Psoas muscle (tissue), 8 donors: ENCODE data around the gene NEFH. TPM values are rescaled to one million over a fixed set of nuclear protein-coding genes. Genes with fewer than 3 reads are reported as not detected.

Experiments
- ATAC-seq, 4 donors: fragments of 200-7000 bp; cut with Tn5 transposase; one replicate each; pipeline ENCODE4 v1.9.1; 2020; ENCODE audit warnings: moderate library complexity in 3 of 4, mild to moderate bottlenecking in 2 of 4
- DNase-seq, 2 donors: peaks; one replicate each; pipeline ENCODE4 v3.0.0-alpha.2; 2020
- H3K27ac ChIP-seq: fragments of 200-600 bp; one replicate; pipeline ENCODE4 v1.8.0; 2022
- H3K27me3 ChIP-seq, 3 donors: fragments of 200-600 bp in 1 of 3; one replicate each; pipeline versions ENCODE4 v1.6.1 to v1.8.0; 2013 to 2022; ENCODE audit warnings: low read length in 2 of 3, mild to moderate bottlenecking in 2 of 3, moderate library complexity in 1 of 3; ENCODE audit not compliant: insufficient read depth in 3 of 3
- H3K36me3 ChIP-seq, 2 donors: fragments of 200-600 bp in 1 of 2; one replicate each; pipeline versions ENCODE4 v1.6.1 to v1.8.0; 2013 to 2022; ENCODE audit warnings: low read depth in 1 of 2, mild to moderate bottlenecking in 1 of 2, moderate library complexity in 1 of 2; ENCODE audit not compliant: insufficient read depth in 1 of 2
- H3K4me1 ChIP-seq: fragments of 200-600 bp; one replicate; pipeline ENCODE4 v1.8.0; 2022
- H3K4me3 ChIP-seq: fragments of 200-600 bp; one replicate; pipeline ENCODE4 v1.8.0; 2022; ENCODE audit warnings: mild to moderate bottlenecking
- H3K9me3 ChIP-seq: fragments of 200-600 bp; one replicate; pipeline ENCODE4 v1.8.0; 2022
- WGBS, 3 donors: extraction: QIAGEN DNeasy Blood & Tissue Kit; methylation state at CpG; one replicate each; pipeline versions ENCODE4 v1.1.6 to v1.1.7; 2013; 5-methylcytosine and 5-hydroxymethylcytosine counted together
- intact Hi-C, 2 donors: fragments of 100-400 bp; cut with DNase I; formaldehyde crosslinking; loops; one replicate each; pipeline versions ENCODE4 v1.11.0 to v1.14.2; 2022
- polyA plus RNA-seq, 3 donors: library from polyadenylated mRNA; stranded (reverse); fragments of 200-250 nt; gene quantifications; one replicate each; pipeline ENCODE4 v1.2.3, GENCODE V29; 2013
- total RNA-seq, 4 donors: library from RNA; stranded (reverse); fragmentation: NEBNext Ultra II Directional in 2 of 4; extraction: Animal tissue kit (Norgen Biotek cat#: 25700) in 2 of 4; gene quantifications; one replicate each; pipeline versions ENCODE4 v1.2.1 to v1.2.4, GENCODE V29; 2021 to 2023
- TF ChIP-seq, protein P1 (sequence below): fragments of 200-600 bp; IDR thresholded peaks from one replicate; pipeline ENCODE4 v1.8.0; 2022; ENCODE audit warnings: antibody characterized with exemption
- donor health status: healthy with polysubstance abuse.
- donor health status: DM: no; HTN: no; CAD: no; lungs with moderate emphysema.
- donor health status: Bipolar disorder and iron deficiency.
- donor health status: healthy.
- donor health status: DM: yes; HTN: yes; CAD: no.
- donor health status: DM: no; HTN: no; CAD: no.
- donor health status: DM: no; HTN: no; CAD: no.
- donor health status: DM: yes; HTN: yes; CAD: no.

NEFH gene
- total and polyA plus RNA-seq, 7 donors: 0.06 to 0.54 (median 0.18) TPM

DNA sequence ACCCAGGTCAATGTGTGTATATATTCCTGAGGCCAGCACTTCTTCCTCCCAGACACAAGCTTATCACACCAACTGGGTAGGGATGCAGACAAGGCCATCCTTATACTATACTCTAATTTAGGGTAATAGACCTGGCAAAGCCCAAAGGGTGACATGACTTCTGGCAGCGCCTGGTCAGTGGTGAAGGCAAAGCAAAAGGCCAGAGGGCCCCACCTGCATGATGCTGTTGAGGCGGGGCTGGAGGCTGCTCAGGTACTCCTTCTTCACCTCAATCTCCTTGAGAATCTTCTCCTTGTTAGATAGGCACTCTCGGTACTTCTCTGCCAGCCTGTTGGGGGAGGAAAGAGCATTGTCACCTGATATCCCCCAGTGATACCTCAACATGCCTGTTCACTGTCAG is 56.4 kb downstream of the NEFH start:
- H3K9me3 ChIP-seq: no peaks in the 10 kb centered on the region
- H3K4me3 ChIP-seq: no peak overlapping the region
- TF ChIP-seq, protein P1, sequence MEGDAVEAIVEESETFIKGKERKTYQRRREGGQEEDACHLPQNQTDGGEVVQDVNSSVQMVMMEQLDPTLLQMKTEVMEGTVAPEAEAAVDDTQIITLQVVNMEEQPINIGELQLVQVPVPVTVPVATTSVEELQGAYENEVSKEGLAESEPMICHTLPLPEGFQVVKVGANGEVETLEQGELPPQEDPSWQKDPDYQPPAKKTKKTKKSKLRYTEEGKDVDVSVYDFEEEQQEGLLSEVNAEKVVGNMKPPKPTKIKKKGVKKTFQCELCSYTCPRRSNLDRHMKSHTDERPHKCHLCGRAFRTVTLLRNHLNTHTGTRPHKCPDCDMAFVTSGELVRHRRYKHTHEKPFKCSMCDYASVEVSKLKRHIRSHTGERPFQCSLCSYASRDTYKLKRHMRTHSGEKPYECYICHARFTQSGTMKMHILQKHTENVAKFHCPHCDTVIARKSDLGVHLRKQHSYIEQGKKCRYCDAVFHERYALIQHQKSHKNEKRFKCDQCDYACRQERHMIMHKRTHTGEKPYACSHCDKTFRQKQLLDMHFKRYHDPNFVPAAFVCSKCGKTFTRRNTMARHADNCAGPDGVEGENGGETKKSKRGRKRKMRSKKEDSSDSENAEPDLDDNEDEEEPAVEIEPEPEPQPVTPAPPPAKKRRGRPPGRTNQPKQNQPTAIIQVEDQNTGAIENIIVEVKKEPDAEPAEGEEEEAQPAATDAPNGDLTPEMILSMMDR: no peak
- H3K27ac ChIP-seq: no peak overlapping the region
- DNase-seq: no peak
- no peaks in the 10 kb centered on the region for H3K4me1 ChIP-seq
- no peaks in the 10 kb centered on the region for H3K27me3 ChIP-seq
- intact Hi-C loops: no loop called here
- H3K36me3 ChIP-seq: peaks cover 2 to 100% of the 10 kb centered on the region in 2 donors
- WGBS, 3 donors: 79 to 94% (median 88%) methylated on average over 3 of the region's 3 CpGs
- no peak for ATAC-seq

DNA sequence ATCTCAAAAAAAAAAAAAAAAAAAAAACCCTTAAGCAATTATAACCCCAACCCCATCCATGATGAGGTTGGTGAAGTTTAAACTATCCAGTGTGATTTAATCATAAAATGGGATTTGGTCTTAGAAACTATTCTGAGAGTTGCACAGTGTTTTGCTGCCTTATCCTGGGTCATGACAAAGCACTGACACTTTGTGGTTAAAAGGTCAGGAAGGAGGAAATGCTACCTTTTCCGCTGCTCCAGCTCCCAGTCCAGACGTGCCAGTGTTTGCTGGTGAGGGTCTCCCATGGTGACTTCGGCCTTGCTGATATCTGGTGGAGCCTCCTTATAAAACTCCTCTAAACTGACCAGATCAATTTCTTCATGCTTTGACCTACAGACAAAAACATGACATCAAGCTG is 59.1 kb downstream of the NEFH start:
- no peaks in the 10 kb centered on the region for H3K4me1 ChIP-seq
- DNase-seq (no peak), ATAC-seq (no peak)
- H3K27ac ChIP-seq: no peak overlapping the region
- TF ChIP-seq, protein P1: no peak
- H3K36me3 ChIP-seq: peaks cover 2 to 100% of the 10 kb centered on the region in 2 donors
- no peak overlapping the region for H3K4me3 ChIP-seq
- intact Hi-C loops: no loop called here
- H3K27me3 ChIP-seq: no peaks in the 10 kb centered on the region
- WGBS, 3 donors: 77 to 80% (median 79%) methylated on average over 3 of the region's 3 CpGs
- no peaks in the 10 kb centered on the region for H3K9me3 ChIP-seq

Other genes with a start within 250 kb of the NEFH start
- 10 to 100 TPM; 10.6 to 26.7 (median 16.2) TPM for gene RHBDD3, start 212.2 kb upstream of the NEFH start, total RNA-seq
- 10 to 100 TPM; 20.3 to 36.5 (median 32.4) TPM for gene RHBDD3, start 212.2 kb upstream of the NEFH start, polyA plus RNA-seq
- gene EWSR1, start 211.9 kb upstream of the NEFH start, total RNA-seq: 100 to 1,000 TPM in 3 of 4 donors, 10 to 100 TPM in 1; 78.5 to 230 (median 156) TPM
- gene EWSR1, start 211.9 kb upstream of the NEFH start, polyA plus RNA-seq: 100 to 1,000 TPM; 108 to 152 (median 127) TPM
- 1 to 10 TPM; 4.6 to 7.1 (median 5.7) TPM for gene GAS2L1, start 173.6 kb upstream of the NEFH start, total RNA-seq
- 10 to 100 TPM in 1 of 3 donors, 1 to 10 TPM in 2; 5.0 to 19.8 (median 5.1) TPM for gene GAS2L1, start 173.6 kb upstream of the NEFH start, polyA plus RNA-seq
- 1 to 10 TPM in 2 of 4 donors, under 1 TPM in 2; 0.61 to 1.2 (median 0.95) TPM for gene RASL10A, start 164.5 kb upstream of the NEFH start, total RNA-seq
- gene RASL10A, start 164.5 kb upstream of the NEFH start, polyA plus RNA-seq: 1 to 10 TPM in 1 of 3 donors, under 1 TPM in 2; 0.32 to 3.3 (median 0.80) TPM
- 10 to 100 TPM; 26.8 to 35.3 (median 31.1) TPM for gene AP1B1, start 91.6 kb upstream of the NEFH start, total RNA-seq
- gene AP1B1, start 91.6 kb upstream of the NEFH start, polyA plus RNA-seq: 10 to 100 TPM; 17.5 to 32.4 (median 30.6) TPM
- gene RFPL1, start 41.6 kb upstream of the NEFH start, total RNA-seq: not detected
- gene RFPL1, start 41.6 kb upstream of the NEFH start, polyA plus RNA-seq: not detected
- 10 to 100 TPM; 42.8 to 56.0 (median 47.5) TPM for gene THOC5, start 73.5 kb downstream of the NEFH start, total RNA-seq
- gene THOC5, start 73.5 kb downstream of the NEFH start, polyA plus RNA-seq: 10 to 100 TPM; 33.8 to 52.0 (median 40.5) TPM
- 1 to 10 TPM; 2.1 to 8.3 (median 3.0) TPM for gene NIPSNAP1, start 100.9 kb downstream of the NEFH start, total RNA-seq
- 1 to 10 TPM; 1.2 to 2.0 (median 1.3) TPM for gene NIPSNAP1, start 100.9 kb downstream of the NEFH start, polyA plus RNA-seq
- 10 to 100 TPM; 43.2 to 59.7 (median 46.7) TPM for gene NF2, start 123.4 kb downstream of the NEFH start, total RNA-seq
- 10 to 100 TPM; 12.8 to 33.7 (median 19.3) TPM for gene NF2, start 123.4 kb downstream of the NEFH start, polyA plus RNA-seq
- gene CABP7, start 239.8 kb downstream of the NEFH start, total RNA-seq: not detected
- under 1 TPM; 0.03 to 0.07 (median 0.04) TPM for gene CABP7, start 239.8 kb downstream of the NEFH start, polyA plus RNA-seq